Peyer's patch (tissue), 4 donors: Measurements from ENCODE around the gene CST4.

Experiments used
- POLR2A ChIP-seq, 2 donors: fragments of 450-650 bp; IDR thresholded peaks; one replicate each; pipeline ENCODE4 v1.5.1; 2017; ENCODE audit warnings: antibody characterized with exemption in 2 of 2, mild to moderate bottlenecking in 2 of 2, moderate library complexity in 2 of 2
- TF ChIP-seq, protein P1 (sequence below), 6 experiments: fragments of 450-650 bp in 4 of 6; fragments of 200-600 bp in 2 of 6; sonication (generic) in 1 of 6; IDR thresholded peaks; one replicate each; pipeline ENCODE4 v1.5.1; 2017 to 2019; ENCODE audit warnings: antibody characterized with exemption in 6 of 6, mild to moderate bottlenecking in 3 of 6, moderate library complexity in 1 of 6

DNA sequence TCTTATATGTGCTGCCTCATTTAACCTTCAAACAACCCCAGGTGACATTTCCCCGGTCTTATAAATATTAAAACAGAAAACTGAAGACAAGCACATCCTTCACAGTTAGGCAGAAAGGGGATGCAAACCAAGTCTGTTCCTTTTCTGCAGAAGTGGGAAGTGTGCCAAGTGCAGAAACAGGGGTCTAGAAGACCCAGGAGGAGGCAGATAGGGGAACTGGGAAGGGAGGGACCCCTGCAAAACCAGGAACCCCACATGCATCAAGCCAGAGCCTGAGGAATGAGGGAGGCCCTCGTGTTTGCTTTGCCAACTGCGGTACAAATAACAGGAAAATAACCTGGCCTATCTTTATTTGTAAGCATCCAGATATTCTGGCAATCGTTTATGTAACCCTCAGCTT lies 34.1 kb downstream of the CST4 start:
- TF ChIP-seq, protein P1, sequence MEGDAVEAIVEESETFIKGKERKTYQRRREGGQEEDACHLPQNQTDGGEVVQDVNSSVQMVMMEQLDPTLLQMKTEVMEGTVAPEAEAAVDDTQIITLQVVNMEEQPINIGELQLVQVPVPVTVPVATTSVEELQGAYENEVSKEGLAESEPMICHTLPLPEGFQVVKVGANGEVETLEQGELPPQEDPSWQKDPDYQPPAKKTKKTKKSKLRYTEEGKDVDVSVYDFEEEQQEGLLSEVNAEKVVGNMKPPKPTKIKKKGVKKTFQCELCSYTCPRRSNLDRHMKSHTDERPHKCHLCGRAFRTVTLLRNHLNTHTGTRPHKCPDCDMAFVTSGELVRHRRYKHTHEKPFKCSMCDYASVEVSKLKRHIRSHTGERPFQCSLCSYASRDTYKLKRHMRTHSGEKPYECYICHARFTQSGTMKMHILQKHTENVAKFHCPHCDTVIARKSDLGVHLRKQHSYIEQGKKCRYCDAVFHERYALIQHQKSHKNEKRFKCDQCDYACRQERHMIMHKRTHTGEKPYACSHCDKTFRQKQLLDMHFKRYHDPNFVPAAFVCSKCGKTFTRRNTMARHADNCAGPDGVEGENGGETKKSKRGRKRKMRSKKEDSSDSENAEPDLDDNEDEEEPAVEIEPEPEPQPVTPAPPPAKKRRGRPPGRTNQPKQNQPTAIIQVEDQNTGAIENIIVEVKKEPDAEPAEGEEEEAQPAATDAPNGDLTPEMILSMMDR (IDR thresholded peaks at IDR 0.05) = no peak
- no peak for TF ChIP-seq POLR2A (IDR thresholded peaks at IDR 0.05)
